Dedifferentiated amniotic fluid mesenchymal stem cell (primary cell): ENCODE data around the gene IPO11.
"Not testable (repeated sequence)": the region's sequence is repeated elsewhere in the genome, so short reads cannot be mapped to it uniquely, and the experiment has no call there.

Experiments
- DNase-seq: peaks from one replicate; pipeline ENCODE4 v3.0.0-alpha.2; 2016; ENCODE audit errors: extremely low spot score

The IPO11 gene

DNA sequence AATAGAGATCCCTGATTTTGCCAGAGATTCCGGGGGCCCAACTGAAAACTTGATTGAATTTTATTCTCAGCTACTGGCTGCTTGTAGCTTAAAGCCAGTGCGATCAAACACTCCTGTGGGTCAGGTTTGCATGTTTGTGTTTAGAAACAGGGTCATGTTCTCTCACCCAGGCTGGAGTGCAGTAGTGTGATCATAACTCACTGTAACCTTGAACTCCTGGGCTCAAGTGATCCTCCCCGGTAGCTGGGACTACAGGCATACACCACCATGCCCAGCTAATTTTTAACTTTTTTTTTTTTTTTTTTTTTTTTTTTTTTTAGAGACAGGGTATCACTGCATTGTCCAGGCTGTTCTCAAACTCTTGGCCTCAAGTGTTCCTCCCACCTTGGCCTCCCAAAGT lies 232.7 kb downstream of the IPO11 start:
- no peak for DNase-seq

DNA sequence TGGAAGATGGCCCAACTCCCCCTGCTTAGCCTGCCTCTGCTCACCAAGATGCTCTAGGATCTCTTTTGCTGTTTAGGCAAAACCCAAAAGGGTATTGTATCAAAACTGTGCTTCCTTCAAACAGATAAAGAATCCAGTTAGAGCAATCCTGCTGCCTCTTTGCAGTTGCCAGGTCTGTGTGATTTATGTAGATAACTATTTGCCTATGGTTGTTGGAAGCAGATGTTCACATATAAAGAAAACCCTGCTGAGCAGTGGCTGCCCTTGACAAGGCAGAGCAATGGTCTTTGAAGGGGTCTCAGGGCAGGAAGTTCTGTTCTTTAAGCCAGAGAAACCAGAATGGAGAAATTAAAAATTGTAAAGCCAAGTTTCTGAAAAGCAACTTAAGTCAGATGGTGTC lies 234.7 kb downstream of the IPO11 start:
- no peak for DNase-seq

DNA sequence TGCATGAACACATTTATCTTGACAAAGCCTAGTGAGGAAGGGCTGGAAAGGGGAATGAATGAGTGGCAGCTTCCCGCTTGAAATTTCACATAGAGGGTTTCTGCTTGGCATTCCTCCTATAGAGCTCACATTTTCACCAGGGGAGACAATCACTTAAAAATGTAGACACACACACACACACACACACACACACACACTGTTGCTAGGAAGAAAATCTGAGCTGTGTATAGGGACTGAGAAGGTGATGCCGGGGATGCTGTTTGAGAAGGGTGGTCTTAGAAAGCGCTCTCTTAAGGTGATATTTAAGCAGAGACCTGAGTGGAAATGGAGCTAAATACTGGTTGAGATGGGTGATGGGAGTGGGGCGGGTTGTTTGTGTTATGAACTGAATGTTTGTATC lies 236.5 kb downstream of the IPO11 start:
- no peak for DNase-seq

DNA sequence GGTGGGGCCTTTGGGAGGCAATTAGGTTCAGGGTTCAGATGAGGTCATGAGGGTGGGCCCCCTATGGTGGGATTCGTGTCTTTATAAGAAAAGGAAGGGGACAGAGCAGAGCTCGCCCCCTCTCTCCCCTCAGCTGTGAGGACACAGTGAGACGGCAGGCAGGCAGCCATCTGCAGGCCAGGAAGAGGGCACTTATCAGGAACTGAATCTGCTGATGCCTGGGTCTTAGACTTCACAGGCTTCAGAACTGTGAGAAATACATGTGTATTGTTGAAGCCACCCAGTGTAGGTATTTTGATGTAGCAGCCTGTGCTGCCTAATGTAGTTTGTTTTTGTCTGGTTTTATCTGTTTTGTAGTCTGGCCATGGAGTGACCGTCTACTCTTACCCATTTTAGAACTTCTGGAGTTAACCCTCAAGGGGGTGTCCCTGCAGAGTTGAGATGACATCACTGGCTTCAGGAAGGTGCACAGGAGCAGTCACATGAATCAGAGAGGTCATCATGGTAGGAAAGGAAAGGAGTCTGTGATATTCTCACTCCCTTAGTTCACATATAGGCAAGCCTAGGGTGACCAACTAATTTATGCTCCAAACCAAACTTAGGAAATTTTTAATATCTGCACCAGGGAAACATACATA lies 237.0 kb downstream of the IPO11 start:
- DNase-seq = no peak

GRCh38 chr5:62650197-62650596 lies 237.6 kb downstream of the IPO11 start:
- no peak for DNase-seq

GRCh38 chr5:62652225-62652624 lies 239.7 kb downstream of the IPO11 start:
- DNase-seq = no peak

DNA sequence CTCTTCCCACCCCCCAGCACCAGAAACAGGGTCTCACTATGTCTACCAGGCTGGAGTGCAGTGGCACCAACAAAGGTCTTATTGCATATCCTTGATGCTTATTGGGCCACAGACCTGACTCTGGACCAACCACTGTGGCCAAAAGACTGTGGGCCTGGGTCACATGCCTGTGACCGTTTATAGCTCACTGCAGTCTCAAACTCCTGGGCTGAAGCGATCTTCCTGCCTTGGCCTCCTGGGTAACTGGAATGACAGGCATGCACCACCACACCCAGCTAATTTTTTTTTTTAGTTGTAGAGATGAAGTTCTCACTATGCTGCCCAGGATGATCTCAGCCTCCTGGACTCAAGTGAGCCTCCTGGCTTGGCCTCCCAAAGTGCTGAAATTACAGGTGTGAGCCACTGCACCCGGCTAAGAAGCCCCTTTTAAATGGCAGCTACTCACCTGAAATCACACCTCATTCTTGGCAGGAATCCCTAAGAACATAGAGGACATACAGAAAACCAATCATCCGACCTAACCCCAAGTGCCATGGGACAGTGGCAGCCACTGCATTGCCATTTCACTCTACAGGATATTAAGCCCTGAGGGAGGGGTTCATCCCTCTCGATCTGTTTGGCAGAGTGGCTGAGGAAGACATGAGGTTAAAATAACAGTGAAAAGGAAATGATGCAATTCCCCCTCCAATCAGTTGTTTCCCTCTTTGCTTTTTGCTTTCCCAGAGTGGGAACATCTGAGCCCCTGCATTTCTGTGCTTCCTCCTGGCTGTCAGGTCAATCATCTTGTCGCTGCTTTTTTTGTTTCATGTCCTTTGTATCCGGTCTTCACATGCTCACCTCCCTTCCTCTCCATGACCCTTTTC lies 240.7 kb downstream of the IPO11 start:
- no peak for DNase-seq

- no peak for DNase-seq
Measured at GRCh38 chr5:62653864-62654575, 241.5 kb downstream of the IPO11 start.

DNA sequence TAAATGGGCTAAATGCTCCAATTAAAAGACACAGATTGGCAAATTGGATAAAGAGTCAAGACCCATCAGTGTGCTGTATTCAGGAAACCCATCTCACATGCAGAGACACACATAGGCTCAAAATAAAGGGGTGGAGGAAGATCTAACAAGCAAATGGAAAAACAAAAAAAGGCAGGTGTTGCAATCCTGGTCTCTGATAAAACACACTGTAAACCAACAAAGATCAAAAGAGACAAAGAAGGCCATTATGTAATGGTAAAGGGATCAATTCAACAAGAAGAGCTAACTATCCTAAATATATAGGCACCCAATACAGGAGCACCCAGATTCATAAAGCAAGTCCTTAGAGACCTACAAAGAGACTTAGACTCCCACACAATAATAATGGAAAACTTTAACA lies 245.2 kb downstream of the IPO11 start:
- not testable (repeated sequence) for DNase-seq

GRCh38 chr5:62661126-62661525 lies 248.6 kb downstream of the IPO11 start:
- DNase-seq = no peak

GRCh38 chr5:62662521-62662920 lies 250.0 kb downstream of the IPO11 start:
- no peak for DNase-seq

GRCh38 chr5:62671479-62671878 lies 258.9 kb downstream of the IPO11 start:
- DNase-seq = no peak

DNA sequence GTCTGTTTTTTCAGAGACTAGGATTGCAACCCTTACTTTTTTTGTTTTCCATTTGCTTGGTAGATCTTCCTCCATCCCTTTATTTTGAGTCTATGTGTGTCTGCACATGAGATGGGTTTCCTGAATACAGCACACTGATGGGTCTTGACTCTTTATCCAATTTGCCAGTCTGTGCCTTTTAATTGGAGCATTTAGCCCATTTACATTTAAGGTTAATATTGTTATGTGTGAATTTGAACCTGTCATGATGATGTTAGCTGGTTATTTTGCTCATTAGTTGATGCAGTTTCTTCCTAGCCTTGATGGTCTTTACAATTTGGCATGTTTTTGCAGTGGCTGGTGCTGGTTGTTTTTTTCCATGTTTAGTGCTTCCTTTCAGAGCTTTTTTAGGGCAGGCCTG lies 264.0 kb downstream of the IPO11 start:
- DNase-seq = not testable (repeated sequence)
